D721Med (cell line): Measurements from ENCODE around the gene ARHGAP23.

Experiments
- DNase-seq: peaks from one replicate; pipeline ENCODE4 v3.0.0; 2011; ENCODE audit warnings: low spot score; ENCODE audit not compliant: insufficient read length
- FAIRE-seq: peaks from 2 replicates; lab custom pipeline; 2011; peaks lifted over from hg19 to GRCh38; lab: Jason Lieb, UNC
- TF ChIP-seq, protein P1 (sequence below): IDR thresholded peaks from 2 replicates; pipeline ENCODE4 v1.5.1; 2012; ENCODE audit warnings: mild to moderate bottlenecking, control low read depth; ENCODE audit not compliant: insufficient read depth; ENCODE audit errors: missing control alignments

ARHGAP23 gene

DNA sequence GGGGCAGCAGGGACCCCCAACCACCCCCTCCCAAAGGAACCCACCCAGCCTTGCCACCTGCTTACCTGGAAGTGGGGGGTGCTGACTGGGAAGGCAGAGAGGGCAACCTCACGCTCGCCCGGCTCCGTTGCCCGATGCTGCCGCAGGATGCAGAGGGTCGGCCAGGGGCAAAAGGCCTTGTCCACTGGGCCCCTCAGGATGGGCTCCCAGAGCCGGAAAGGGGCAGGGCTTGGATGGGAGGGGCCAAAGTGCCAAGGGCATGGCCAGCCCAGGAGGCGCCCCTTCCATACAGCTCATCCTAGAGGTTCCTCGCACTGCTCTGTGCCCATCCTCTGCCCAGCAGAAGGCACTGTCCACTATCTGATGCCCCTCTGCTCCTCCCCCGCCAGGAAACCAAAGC is 118.1 kb downstream of the ARHGAP23 start:
- FAIRE-seq = no peak
- TF ChIP-seq, protein P1, sequence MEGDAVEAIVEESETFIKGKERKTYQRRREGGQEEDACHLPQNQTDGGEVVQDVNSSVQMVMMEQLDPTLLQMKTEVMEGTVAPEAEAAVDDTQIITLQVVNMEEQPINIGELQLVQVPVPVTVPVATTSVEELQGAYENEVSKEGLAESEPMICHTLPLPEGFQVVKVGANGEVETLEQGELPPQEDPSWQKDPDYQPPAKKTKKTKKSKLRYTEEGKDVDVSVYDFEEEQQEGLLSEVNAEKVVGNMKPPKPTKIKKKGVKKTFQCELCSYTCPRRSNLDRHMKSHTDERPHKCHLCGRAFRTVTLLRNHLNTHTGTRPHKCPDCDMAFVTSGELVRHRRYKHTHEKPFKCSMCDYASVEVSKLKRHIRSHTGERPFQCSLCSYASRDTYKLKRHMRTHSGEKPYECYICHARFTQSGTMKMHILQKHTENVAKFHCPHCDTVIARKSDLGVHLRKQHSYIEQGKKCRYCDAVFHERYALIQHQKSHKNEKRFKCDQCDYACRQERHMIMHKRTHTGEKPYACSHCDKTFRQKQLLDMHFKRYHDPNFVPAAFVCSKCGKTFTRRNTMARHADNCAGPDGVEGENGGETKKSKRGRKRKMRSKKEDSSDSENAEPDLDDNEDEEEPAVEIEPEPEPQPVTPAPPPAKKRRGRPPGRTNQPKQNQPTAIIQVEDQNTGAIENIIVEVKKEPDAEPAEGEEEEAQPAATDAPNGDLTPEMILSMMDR = no peak
- no peak for DNase-seq

DNA sequence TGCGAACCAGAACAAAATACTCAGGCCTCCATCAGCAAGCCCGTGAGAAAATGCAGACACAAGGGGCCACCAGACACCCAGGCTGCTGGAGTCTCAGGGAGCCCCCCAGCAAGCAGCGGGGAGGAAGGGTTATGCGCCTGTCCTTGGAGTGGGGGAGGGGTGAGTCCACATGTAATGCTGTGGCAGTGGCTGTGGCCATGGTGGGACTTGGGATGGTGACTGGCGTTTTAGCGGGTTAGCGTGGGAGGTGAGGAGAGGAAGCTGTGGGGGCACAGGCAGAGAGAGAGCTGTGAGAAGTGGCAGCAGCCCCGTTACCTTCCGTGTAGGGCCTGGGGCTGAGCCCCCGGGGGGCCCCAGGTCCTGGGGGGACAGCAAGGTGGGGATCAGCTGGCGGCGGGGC is 119.2 kb downstream of the ARHGAP23 start:
- FAIRE-seq (no peak), DNase-seq (no peak)
- TF ChIP-seq, protein P1 = no peak

DNA sequence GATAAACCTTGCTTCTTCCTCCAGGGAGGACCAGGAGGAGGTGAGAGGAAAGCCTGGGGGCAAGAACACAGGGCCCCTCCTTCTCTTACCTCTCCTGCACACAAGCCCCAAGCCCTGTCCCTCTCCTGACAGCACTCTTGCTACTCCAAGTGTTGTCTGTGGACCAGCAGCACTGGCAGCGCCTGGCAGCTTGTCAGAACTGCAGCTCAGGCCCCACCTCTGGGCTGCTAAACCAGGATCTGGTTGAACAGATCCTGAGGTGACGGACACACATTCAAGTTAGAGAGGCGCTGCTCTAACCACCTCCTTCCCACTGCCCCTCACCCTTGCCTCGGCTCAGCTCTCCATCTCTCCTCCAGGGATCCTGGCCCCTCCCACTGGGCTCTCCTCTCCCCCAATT is 121.0 kb downstream of the ARHGAP23 start:
- DNase-seq = no peak
- FAIRE-seq = no peak
- TF ChIP-seq, protein P1 = no peak

DNA sequence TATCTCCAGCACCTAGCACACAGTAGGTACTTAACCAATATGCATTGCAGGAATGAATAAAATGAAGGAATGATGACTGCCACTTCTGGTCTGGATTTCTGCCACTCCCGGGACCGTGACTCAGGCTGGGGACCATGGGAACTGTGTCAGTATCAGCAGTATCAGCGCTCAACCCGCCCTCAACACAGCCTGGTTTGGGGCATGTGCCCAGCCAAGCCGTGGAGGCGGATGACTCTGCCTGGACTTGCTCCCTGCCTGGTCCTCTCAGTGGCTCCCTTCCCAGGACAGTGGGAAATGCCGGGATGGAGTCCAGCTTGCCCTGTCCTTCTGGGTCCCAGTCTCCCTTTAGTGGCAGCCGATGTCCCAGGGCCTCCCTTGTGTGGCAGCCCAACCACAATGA is 122.4 kb downstream of the ARHGAP23 start:
- DNase-seq = no peak
- FAIRE-seq = no peak

DNA sequence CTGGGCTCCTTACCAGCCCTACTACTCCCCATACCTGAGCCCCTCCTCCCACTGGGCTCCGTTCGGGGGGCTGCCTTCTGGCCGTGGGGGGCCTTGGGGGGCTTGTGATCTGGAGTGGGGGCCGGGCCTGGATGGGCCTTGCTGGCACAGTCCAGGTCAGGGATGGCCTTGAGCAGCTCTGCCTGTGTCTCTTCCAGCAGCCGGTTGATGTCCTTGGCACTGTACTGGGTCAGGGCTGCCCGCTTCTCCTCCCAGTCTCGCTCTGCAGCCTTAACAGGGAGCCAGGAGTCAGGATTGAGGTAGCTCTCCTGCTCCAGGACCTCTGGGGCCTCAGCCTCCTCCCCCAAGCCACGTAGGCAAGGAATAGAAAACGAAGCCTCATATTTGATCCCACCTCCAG is 122.9 kb downstream of the ARHGAP23 start:
- DNase-seq (no peak), FAIRE-seq (no peak)
- TF ChIP-seq, protein P1 = no peak

More for the DNA sequence above, 122.4 kb downstream of the ARHGAP23 start:
- TF ChIP-seq, protein P1 = no peak

DNA sequence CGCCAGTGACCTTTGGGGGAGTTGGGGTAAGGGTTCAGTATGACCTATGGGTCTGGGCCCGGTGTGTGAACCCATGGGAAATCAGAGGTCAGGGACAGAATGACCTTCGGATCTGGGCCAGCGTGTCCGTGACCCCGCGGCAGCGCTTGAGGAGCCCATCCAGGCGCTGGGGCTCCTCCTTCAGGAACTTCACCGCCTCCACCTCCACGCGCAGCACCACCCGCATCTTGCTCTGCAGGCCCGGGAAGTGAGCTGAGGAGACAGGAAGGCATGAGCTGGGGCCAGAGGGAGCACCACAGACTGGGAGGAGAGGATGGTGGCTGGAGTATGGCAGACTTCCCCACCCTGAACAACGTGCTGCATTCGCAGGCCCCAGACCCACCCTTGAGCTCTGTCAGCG is 124.1 kb downstream of the ARHGAP23 start:
- FAIRE-seq (no peak), DNase-seq (no peak)
- TF ChIP-seq, protein P1 = no peak

DNA sequence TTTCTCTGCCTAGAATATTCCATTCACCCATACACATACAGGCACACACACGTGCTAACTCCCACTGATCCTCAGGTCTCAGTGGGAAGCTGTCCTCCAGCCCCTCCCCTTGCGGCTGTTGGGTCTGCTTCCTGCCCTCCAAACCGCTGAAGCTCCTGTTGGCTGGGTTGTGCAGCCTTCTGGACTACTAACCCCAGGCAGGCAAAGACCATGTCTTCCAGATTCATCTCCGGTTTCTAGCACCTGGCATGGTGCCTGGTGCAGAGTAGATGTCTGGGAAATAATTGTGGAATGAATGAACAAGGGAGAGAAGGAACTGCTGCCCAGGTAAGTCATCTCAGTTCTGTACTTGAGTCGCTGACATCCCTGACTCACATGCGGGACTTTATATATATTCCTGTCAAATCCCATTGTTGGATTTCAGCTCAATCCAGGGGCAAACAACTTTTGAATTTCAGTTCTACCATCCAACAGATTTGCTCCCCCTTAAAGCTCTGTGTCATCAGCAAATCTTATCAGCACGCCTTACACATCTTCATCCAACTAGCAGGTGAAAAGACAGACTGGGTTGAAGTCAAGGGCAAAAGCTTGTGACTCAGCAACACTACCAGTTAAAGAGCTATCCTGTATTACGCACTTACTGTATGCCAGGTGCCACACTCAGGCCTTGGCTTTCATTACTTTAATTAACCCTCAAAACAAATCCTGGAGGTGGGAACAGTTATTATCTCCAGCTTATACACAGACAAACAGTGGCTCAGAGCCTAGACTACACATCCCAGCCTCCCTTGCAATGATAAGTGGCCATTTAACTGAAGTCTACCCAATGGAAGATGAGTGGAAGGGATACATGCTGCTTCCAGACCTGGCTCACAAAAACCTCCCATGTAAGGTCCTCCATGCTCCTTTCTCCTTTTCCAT is 126.4 kb downstream of the ARHGAP23 start:
- TF ChIP-seq, protein P1 = no peak
- peak; percentile 87 for DNase-seq

More for the DNA sequence above, 126.4 kb downstream of the ARHGAP23 start:
- FAIRE-seq = no peak
